ENCODE data around the gene PRND. TPM values are rescaled to one million over a fixed set of nuclear protein-coding genes. Genes with fewer than 3 reads are reported as not detected.
"Not testable (repeated sequence)": the region's sequence is repeated elsewhere in the genome, so short reads cannot be mapped to it uniquely, and the experiment has no call there.

The PRND gene
- total RNA-seq, 1 experiment from 2014 or later, result not detected

GRCh38 chr20:4771004-4771403 lies 49.3 kb downstream of the PRND start:
- Histone ChIP-seq H3K4me1 (ENCODE audit: insufficient read depth, low read length) (no peaks in the 10 kb centered on the region), H3K79me2 (ENCODE audit: low read length) (no peaks in the 10 kb centered on the region), H3K27me3 (ENCODE audit: low read length) (no peaks in the 10 kb centered on the region), H3K9me2 (replicated peaks; ENCODE audit: low read length) (no peaks in the 10 kb centered on the region), H3K4me3 (ENCODE audit: low read length) (no peak overlapping the region), H4K20me1 (ENCODE audit: low read length) (no peaks in the 10 kb centered on the region), H3K27ac (ENCODE audit: low read length) (no peak overlapping the region), H3F3A (ENCODE audit: low read length, unreplicated experiment) (no peaks in the 10 kb centered on the region), H3K4me2 (ENCODE audit: low read length) (no peak overlapping the region), H3K9ac (ENCODE audit: low read length) (no peak overlapping the region), H3K36me3 (ENCODE audit: low read depth, low read length) (no peaks in the 10 kb centered on the region), H2AFZ (ENCODE audit: low read length) (no peak overlapping the region), H3K9me3 (ENCODE audit: low read length) (peaks cover 15% of the 10 kb centered on the region; the same call in 1 of the 2 replicates)
- ChIA-PET CTCF (interaction anchor here (0.9 kb wide), 1 partner anchor 185 kb away, joined by 3 read pairs; no protein-coding TSS in a partner anchor), POLR2A (ENCODE audit: unreplicated experiment) (no interaction called here)
- BruUV-seq (replicated peaks), result no TSS peak
- intact Hi-C loops (cut with micrococcal nuclease), result no loop called here
- no peak for DNase-seq
- TF ChIP-seq CTCF (conservative IDR thresholded peaks at IDR 0.05; ENCODE audit: low read depth, low read length), result no peak
- no peak for TF ChIP-seq EZH2phosphoT487 (IDR thresholded peaks at IDR 0.05; ENCODE audit: borderline replicate concordance, low read length)
- no peak for TF ChIP-seq EZH2 (IDR thresholded peaks at IDR 0.05; ENCODE audit: low read length, unreplicated experiment)
- ATAC-seq, result no peak

GRCh38 chr20:4772132-4772531 lies 50.4 kb downstream of the PRND start:
- H3K4me3 ChIP-seq (ENCODE audit: low read length), result no peak overlapping the region
- H2AFZ ChIP-seq (ENCODE audit: low read length), result no peak overlapping the region
- no peak for TF ChIP-seq CTCF (conservative IDR thresholded peaks at IDR 0.05; ENCODE audit: low read depth, low read length)
- TF ChIP-seq EZH2 (IDR thresholded peaks at IDR 0.05; ENCODE audit: low read length, unreplicated experiment), result no peak
- TF ChIP-seq EZH2phosphoT487 (IDR thresholded peaks at IDR 0.05; ENCODE audit: borderline replicate concordance, low read length), result no peak
- peaks cover 15% of the 10 kb centered on the region; the same call in 1 of the 2 replicates for H3K9me3 ChIP-seq (ENCODE audit: low read length)
- no peak overlapping the region for H3K4me2 ChIP-seq (ENCODE audit: low read length)
- H3K9me2 ChIP-seq (replicated peaks; ENCODE audit: low read length), result no peaks in the 10 kb centered on the region
- H3K36me3 ChIP-seq (ENCODE audit: low read depth, low read length), result no peaks in the 10 kb centered on the region
- CTCF ChIA-PET, result no interaction called here
- no peaks in the 10 kb centered on the region for H4K20me1 ChIP-seq (ENCODE audit: low read length)
- no peaks in the 10 kb centered on the region for H3K4me1 ChIP-seq (ENCODE audit: insufficient read depth, low read length)
- H3F3A ChIP-seq (ENCODE audit: low read length, unreplicated experiment), result no peaks in the 10 kb centered on the region
- ATAC-seq (no peak), DNase-seq (no peak)
- H3K27me3 ChIP-seq (ENCODE audit: low read length), result no peaks in the 10 kb centered on the region
- no TSS peak for BruUV-seq (replicated peaks)
- intact Hi-C loops (cut with micrococcal nuclease), result no loop called here
- POLR2A ChIA-PET (ENCODE audit: unreplicated experiment), result no interaction called here
- no peak overlapping the region for H3K9ac ChIP-seq (ENCODE audit: low read length)
- no peaks in the 10 kb centered on the region for H3K79me2 ChIP-seq (ENCODE audit: low read length)
- no peak overlapping the region for H3K27ac ChIP-seq (ENCODE audit: low read length)

GRCh38 chr20:4773014-4773413 lies 51.3 kb downstream of the PRND start:
- ATAC-seq, result not testable (repeated sequence)

More at GRCh38 chr20:4773014-4773413, 51.3 kb downstream of the PRND start:
- H3K9me2 ChIP-seq (replicated peaks; ENCODE audit: low read length); DNase-seq; BruUV-seq (replicated peaks); H3K4me1 ChIP-seq (ENCODE audit: insufficient read depth, low read length); H3K36me3 ChIP-seq (ENCODE audit: low read depth, low read length); CTCF ChIA-PET; H3K9ac ChIP-seq (ENCODE audit: low read length); H3K27me3 ChIP-seq (ENCODE audit: low read length); H3F3A ChIP-seq (ENCODE audit: low read length, unreplicated experiment); H3K27ac ChIP-seq (ENCODE audit: low read length); POLR2A ChIA-PET (ENCODE audit: unreplicated experiment); H3K79me2 ChIP-seq (ENCODE audit: low read length); intact Hi-C loops (cut with micrococcal nuclease); H3K4me2 ChIP-seq (ENCODE audit: low read length); H4K20me1 ChIP-seq (ENCODE audit: low read length); H2AFZ ChIP-seq (ENCODE audit: low read length); H3K4me3 ChIP-seq (ENCODE audit: low read length): not testable (repeated sequence)
- H3K9me3 ChIP-seq (ENCODE audit: low read length), result peaks cover 15% of the 10 kb centered on the region; the same call in 1 of the 2 replicates

Data from PC-3 (cell line).